ENCODE results near the gene CCL7. TPM values are rescaled to one million over a fixed set of nuclear protein-coding genes. Genes with fewer than 3 reads are reported as not detected.
A peak's percentile ranks its signal among the peaks of the same experiment; 100 is the strongest.

CCL7 gene
- total and polyA plus RNA-seq, 2 donors, result 0.15 TPM; not detected in 1

- DNase-seq (ENCODE audit: extremely low spot score), result peak; percentile 74
- WGBS, result 6% methylated on average over 6 of the region's 6 CpGs
- Histone ChIP-seq H3K36me3 (ENCODE audit: insufficient read depth) (no peaks in the 10 kb centered on the region), H3K4me1 (ENCODE audit: insufficient read depth) (no peaks in the 10 kb centered on the region), H3K4me3 (ENCODE audit: low read depth, low read length) (no peak overlapping the region), H3K27ac (ENCODE audit: low read depth) (no peak overlapping the region)
These were observed 17.4 kb upstream of the CCL7 start for GRCh38 chr17:34252444-34253138.

GRCh38 chr17:34253139-34253525 lies 16.9 kb upstream of the CCL7 start:
- no peaks in the 10 kb centered on the region for H3K36me3 ChIP-seq (ENCODE audit: insufficient read depth)
- no peaks in the 10 kb centered on the region for H3K4me1 ChIP-seq (ENCODE audit: insufficient read depth)
- no peak for DNase-seq (ENCODE audit: extremely low spot score)
- 64% methylated on average over 3 of the region's 3 CpGs for WGBS
- H3K4me3 ChIP-seq (ENCODE audit: low read depth, low read length), result no peak overlapping the region
- no peak overlapping the region for H3K27ac ChIP-seq (ENCODE audit: low read depth)

GRCh38 chr17:34254146-34254545 lies 15.9 kb upstream of the CCL7 start:
- no peaks in the 10 kb centered on the region for H3K36me3 ChIP-seq (ENCODE audit: insufficient read depth)
- DNase-seq (ENCODE audit: extremely low spot score), result no peak
- H3K4me1 ChIP-seq (ENCODE audit: insufficient read depth), result no peaks in the 10 kb centered on the region
- no peak overlapping the region for H3K27ac ChIP-seq (ENCODE audit: low read depth)
- no peak overlapping the region for H3K4me3 ChIP-seq (ENCODE audit: low read depth, low read length)
- WGBS, result 20% methylated on average over 3 of the region's 3 CpGs

- no peaks in the 10 kb centered on the region for H3K4me1 ChIP-seq (ENCODE audit: insufficient read depth)
These were observed 15.2 kb upstream of the CCL7 start, which contains the start of gene CCL2 for GRCh38 chr17:34254651-34255380. CCL2 (plus strand) TSS chr17:34255285; CDS start chr17:34255350, 65 bp downstream.

GRCh38 chr17:34255381-34255732 lies 14.7 kb upstream of the CCL7 start:
- no peak for DNase-seq (ENCODE audit: extremely low spot score)
- H3K4me1 ChIP-seq (ENCODE audit: insufficient read depth), result no peaks in the 10 kb centered on the region
- H3K36me3 ChIP-seq (ENCODE audit: insufficient read depth), result no peaks in the 10 kb centered on the region
- WGBS, result 23% methylated on average over 5 of the region's 5 CpGs
- peak overlapping the region; percentile 2 for H3K4me3 ChIP-seq (ENCODE audit: low read depth, low read length)
- peak overlapping the region; percentile 3 for H3K27ac ChIP-seq (ENCODE audit: low read depth)

More at GRCh38 chr17:34254651-34255380, 15.2 kb upstream of the CCL7 start, which contains the start of gene CCL2:
- H3K36me3 ChIP-seq (ENCODE audit: insufficient read depth), result no peaks in the 10 kb centered on the region
- H3K27ac ChIP-seq (ENCODE audit: low read depth), result peak within 1 kb of the TSS; percentile 3
- WGBS, result 3% methylated on average over 11 of the region's 11 CpGs
- DNase-seq (ENCODE audit: extremely low spot score), result peak; percentile 70
- peak within 1 kb of the TSS; percentile 2 for H3K4me3 ChIP-seq (ENCODE audit: low read depth, low read length)

GRCh38 chr17:34255841-34256240 lies 14.2 kb upstream of the CCL7 start:
- no peak overlapping the region for H3K4me3 ChIP-seq (ENCODE audit: low read depth, low read length)
- WGBS, result 85% methylated on average over 1 of the region's 1 CpG
- no peaks in the 10 kb centered on the region for H3K4me1 ChIP-seq (ENCODE audit: insufficient read depth)
- DNase-seq (ENCODE audit: extremely low spot score), result no peak
- no peak overlapping the region for H3K27ac ChIP-seq (ENCODE audit: low read depth)
- no peaks in the 10 kb centered on the region for H3K36me3 ChIP-seq (ENCODE audit: insufficient read depth)

GRCh38 chr17:34257299-34257985 lies 12.6 kb upstream of the CCL7 start:
- Histone ChIP-seq H3K4me3 (ENCODE audit: low read depth, low read length) (no peak overlapping the region), H3K36me3 (ENCODE audit: insufficient read depth) (no peaks in the 10 kb centered on the region), H3K4me1 (ENCODE audit: insufficient read depth) (no peaks in the 10 kb centered on the region), H3K27ac (ENCODE audit: low read depth) (no peak overlapping the region)
- DNase-seq (ENCODE audit: extremely low spot score), result no peak
- WGBS, result 87% methylated on average over 5 of the region's 5 CpGs

- Histone ChIP-seq H3K4me1 (ENCODE audit: insufficient read depth) (no peaks in the 10 kb centered on the region), H3K36me3 (ENCODE audit: insufficient read depth) (no peaks in the 10 kb centered on the region), H3K27ac (ENCODE audit: low read depth) (no peak overlapping the region), H3K4me3 (ENCODE audit: low read depth, low read length) (no peak overlapping the region)
- DNase-seq (ENCODE audit: extremely low spot score), result no peak
- 86% methylated on average over 1 of the region's 1 CpG for WGBS
These were observed 12.1 kb upstream of the CCL7 start for GRCh38 chr17:34257986-34258326.

GRCh38 chr17:34259146-34259545 lies 10.9 kb upstream of the CCL7 start:
- Histone ChIP-seq H3K4me1 (ENCODE audit: insufficient read depth) (no peaks in the 10 kb centered on the region), H3K27ac (ENCODE audit: low read depth) (no peak overlapping the region), H3K4me3 (ENCODE audit: low read depth, low read length) (no peak overlapping the region), H3K36me3 (ENCODE audit: insufficient read depth) (no peaks in the 10 kb centered on the region)
- DNase-seq (ENCODE audit: extremely low spot score), result no peak

- Histone ChIP-seq H3K4me3 (ENCODE audit: low read depth, low read length) (no peak overlapping the region), H3K4me1 (ENCODE audit: insufficient read depth) (no peaks in the 10 kb centered on the region), H3K36me3 (ENCODE audit: insufficient read depth) (no peaks in the 10 kb centered on the region), H3K27ac (ENCODE audit: low read depth) (no peak overlapping the region)
- no peak for DNase-seq (ENCODE audit: extremely low spot score)
- 37% methylated on average over 4 of the region's 4 CpGs for WGBS
These were observed 9.2 kb upstream of the CCL7 start for GRCh38 chr17:34260861-34261260.

- no peak for DNase-seq (ENCODE audit: extremely low spot score)
- H3K36me3 ChIP-seq (ENCODE audit: insufficient read depth), result no peaks in the 10 kb centered on the region
- H3K4me3 ChIP-seq (ENCODE audit: low read depth, low read length), result no peak overlapping the region
- no peak overlapping the region for H3K27ac ChIP-seq (ENCODE audit: low read depth)
- WGBS, result 85% methylated on average over 5 of the region's 5 CpGs
- no peaks in the 10 kb centered on the region for H3K4me1 ChIP-seq (ENCODE audit: insufficient read depth)
These were observed 8.3 kb upstream of the CCL7 start for GRCh38 chr17:34261568-34262337.

GRCh38 chr17:34265711-34266110 lies 4.3 kb upstream of the CCL7 start:
- H3K4me1 ChIP-seq (ENCODE audit: insufficient read depth), result no peaks in the 10 kb centered on the region
- no peak overlapping the region for H3K27ac ChIP-seq (ENCODE audit: low read depth)
- H3K36me3 ChIP-seq (ENCODE audit: insufficient read depth), result no peaks in the 10 kb centered on the region
- DNase-seq (ENCODE audit: extremely low spot score), result no peak
- H3K4me3 ChIP-seq (ENCODE audit: low read depth, low read length), result no peak overlapping the region
- 57% methylated on average over 3 of the region's 3 CpGs for WGBS

- no peak for DNase-seq (ENCODE audit: extremely low spot score)
- Histone ChIP-seq H3K36me3 (ENCODE audit: insufficient read depth) (no peaks in the 10 kb centered on the region), H3K4me3 (ENCODE audit: low read depth, low read length) (no peak overlapping the region), H3K4me1 (ENCODE audit: insufficient read depth) (no peaks in the 10 kb centered on the region), H3K27ac (ENCODE audit: low read depth) (no peak overlapping the region)
- 28% methylated on average over 1 of the region's 1 CpG for WGBS
These were observed 5.9 kb downstream of the CCL7 start for GRCh38 chr17:34275881-34276280.
